IMR-90 (cell line): ENCODE data around the gene KRTAP3-2. TPM values are rescaled to one million over a fixed set of nuclear protein-coding genes. Genes with fewer than 3 reads are reported as not detected.

Source experiments
- ATAC-seq: fragments of 200-7000 bp; cut with Tn5 transposase; 2 replicates; pipeline ENCODE4 v1.9.1; 2020; ENCODE audit warnings: low read depth, mild to moderate bottlenecking, moderate library complexity
- BruUV-seq: library from RNA; stranded (reverse); fragments of 400-500 nt; replicated peaks from 2 replicates; lab custom pipeline; 2021; lab: Mats Ljungman, UMichigan
- CTCF ChIA-PET: fragments of 300-600 bp; formaldehyde crosslinking; extraction: SDS; loops from one replicate; lab custom pipeline; 2021; ENCODE audit warnings: antibody characterized with exemption; lab: Yijun Ruan, JAX
- POLR2A ChIA-PET: fragments of 300-600 bp; sonication (Branson Sonifier 250); formaldehyde crosslinking; loops from one replicate; lab custom pipeline; 2022; ENCODE audit warnings: antibody characterized with exemption; ENCODE audit not compliant: unreplicated experiment; lab: Charles Lee
- DNase-seq: peaks from one replicate; pipeline ENCODE4 v3.0.0; 2013
- H2AFZ ChIP-seq: replicated peaks from 2 replicates; pipeline ENCODE3; 2013; ENCODE audit warnings: low read length, mild to moderate bottlenecking; ENCODE audit not compliant: poor library complexity
- H2AK5ac ChIP-seq: 2 replicates; pipeline ENCODE4 v1.6.1; 2013; ENCODE audit warnings: low read depth, low read length, inconsistent platforms
- H2AK9ac ChIP-seq: replicated peaks from 2 replicates; pipeline ENCODE3; 2013; ENCODE audit warnings: mild to moderate bottlenecking, low read depth, low read length, moderate library complexity; ENCODE audit not compliant: poor library complexity
- H2BK120ac ChIP-seq: 2 replicates; pipeline ENCODE4 v1.6.1; 2013; ENCODE audit warnings: low read depth, low read length, inconsistent platforms
- H2BK15ac ChIP-seq: 3 replicates; pipeline ENCODE4 v1.6.1; 2013; ENCODE audit warnings: low read depth, low read length, inconsistent platforms
- H2BK20ac ChIP-seq: 2 replicates; pipeline ENCODE4 v1.6.1; 2013; ENCODE audit warnings: low read depth, mild to moderate bottlenecking, inconsistent platforms, low read length, moderate library complexity
- H2BK5ac ChIP-seq: 2 replicates; pipeline ENCODE4 v1.6.1; 2013; ENCODE audit warnings: mild to moderate bottlenecking, low read depth, low read length, inconsistent platforms; ENCODE audit not compliant: poor library complexity, severe bottlenecking
- H3K14ac ChIP-seq: replicated peaks from 2 replicates; pipeline ENCODE4 v1.6.1; 2013; ENCODE audit warnings: low read depth, low read length, inconsistent platforms
- H3K18ac ChIP-seq: 2 replicates; pipeline ENCODE4 v1.6.1; 2013; ENCODE audit warnings: low read depth, low read length, control low read depth
- H3K23ac ChIP-seq: 2 replicates; pipeline ENCODE4 v1.6.1; 2013; ENCODE audit warnings: low read depth, low read length, inconsistent platforms
- H3K27ac ChIP-seq: 2 replicates; pipeline ENCODE4 v1.5.1; 2013; ENCODE audit warnings: mild to moderate bottlenecking, control low read depth, low read length; ENCODE audit not compliant: insufficient read depth
- H3K27me3 ChIP-seq: 2 replicates; pipeline ENCODE4 v1.6.1; 2013; ENCODE audit warnings: low read length; ENCODE audit not compliant: control insufficient read depth, insufficient read depth
- H3K36me3 ChIP-seq: 2 replicates; pipeline ENCODE4 v1.6.1; 2013; ENCODE audit warnings: low read length, mixed read lengths; ENCODE audit not compliant: control insufficient read depth, insufficient read depth
- H3K4ac ChIP-seq: 2 replicates; pipeline ENCODE4 v1.6.1; 2013; ENCODE audit warnings: low read depth, low read length, inconsistent platforms
- H3K4me1 ChIP-seq: 2 replicates; pipeline ENCODE4 v1.6.1; 2013; ENCODE audit warnings: low read length, mixed read lengths; ENCODE audit not compliant: control insufficient read depth, insufficient read depth
- H3K4me2 ChIP-seq: 2 replicates; pipeline ENCODE4 v1.6.1; 2013; ENCODE audit warnings: low read depth, mild to moderate bottlenecking, control low read depth, low read length, moderate library complexity
- H3K4me3 ChIP-seq: 2 replicates; pipeline ENCODE4 v1.5.1; 2013; ENCODE audit warnings: low read depth, mild to moderate bottlenecking, control low read depth, low read length, moderate library complexity; ENCODE audit not compliant: insufficient read depth
- H3K56ac ChIP-seq: 2 replicates; pipeline ENCODE4 v1.6.1; 2013; ENCODE audit warnings: low read length, inconsistent platforms; ENCODE audit not compliant: insufficient read depth; ENCODE audit errors: extremely low read depth
- H3K79me1 ChIP-seq, 2 experiments: 2 replicates each; pipeline ENCODE4 v1.6.1; 2013; ENCODE audit warnings: low read length in 2 of 2, inconsistent platforms in 1 of 2, low read depth in 1 of 2
- H3K9ac ChIP-seq: 2 replicates; pipeline ENCODE4 v1.6.1; 2013; ENCODE audit warnings: low read depth, low read length, control low read depth
- H3K9me1 ChIP-seq: 2 replicates; pipeline ENCODE4 v1.6.1; 2013; ENCODE audit warnings: low read length, inconsistent platforms; ENCODE audit not compliant: insufficient read depth
- H3K9me3 ChIP-seq: 2 replicates; pipeline ENCODE4 v1.6.1; 2013; ENCODE audit warnings: low read length; ENCODE audit not compliant: control insufficient read depth, insufficient read depth
- H4K20me1 ChIP-seq: 2 replicates; pipeline ENCODE4 v1.6.1; 2013; ENCODE audit warnings: low read length, inconsistent platforms; ENCODE audit not compliant: insufficient read depth
- H4K5ac ChIP-seq: 2 replicates; pipeline ENCODE4 v1.6.1; 2013; ENCODE audit warnings: mild to moderate bottlenecking, low read depth, low read length, control low read depth
- H4K8ac ChIP-seq, 2 experiments: 2 replicates each; pipeline ENCODE4 v1.6.1; 2013; ENCODE audit warnings: low read depth in 2 of 2, low read length in 2 of 2, control low read depth in 1 of 2, inconsistent platforms in 1 of 2
- H4K91ac ChIP-seq: 2 replicates; pipeline ENCODE4 v1.6.1; 2013; ENCODE audit warnings: low read depth, low read length, inconsistent platforms; ENCODE audit not compliant: insufficient read depth
- BHLHE40 ChIP-seq: fragments of 150-350 bp; IDR thresholded peaks from 2 replicates; pipeline ENCODE4 v1.6.1; 2016; ENCODE audit warnings: mild to moderate bottlenecking, low read depth, low read length
- CEBPB ChIP-seq: IDR thresholded peaks from 2 replicates; pipeline ENCODE4 v1.6.1; 2012; ENCODE audit warnings: low read depth, low read length, improper control_type of control experiment
- CHD1 ChIP-seq: IDR thresholded peaks from 2 replicates; pipeline ENCODE4 v1.6.1; 2012; ENCODE audit warnings: low read depth, low read length, improper control_type of control experiment
- FOS ChIP-seq: fragments of 150-350 bp; IDR thresholded peaks from 2 replicates; pipeline ENCODE4 v1.6.1; 2016; ENCODE audit warnings: low read depth, low read length
- MAFK ChIP-seq: IDR thresholded peaks from 2 replicates; pipeline ENCODE4 v1.6.1; 2012; ENCODE audit warnings: low read depth, low read length, improper control_type of control experiment
- MAZ ChIP-seq: IDR thresholded peaks from 2 replicates; pipeline ENCODE4 v1.6.1; 2012; ENCODE audit warnings: low read depth, mild to moderate bottlenecking, low read length, improper control_type of control experiment, moderate library complexity, borderline replicate concordance
- POLR2A ChIP-seq: IDR thresholded peaks from 2 replicates; pipeline ENCODE4 v1.6.1; 2012; ENCODE audit warnings: mild to moderate bottlenecking, low read depth, low read length
- RAD21 ChIP-seq: IDR thresholded peaks from 2 replicates; pipeline ENCODE4 v1.6.1; 2012; ENCODE audit warnings: low read length, improper control_type of control experiment
- RCOR1 ChIP-seq: IDR thresholded peaks from 2 replicates; pipeline ENCODE4 v1.6.1; 2012; ENCODE audit warnings: mild to moderate bottlenecking, low read length, improper control_type of control experiment; ENCODE audit not compliant: insufficient replicate concordance
- WGBS, 2 experiments: methylation state at CpG; one replicate each; pipeline versions ENCODE4 v1.1.5 to v1.1.7; 2013; ENCODE audit warnings: missing lambda C conversion rate in 2 of 2; ENCODE audit not compliant: insufficient read length in 1 of 2; ENCODE audit errors: extremely low coverage in 2 of 2; 5-methylcytosine and 5-hydroxymethylcytosine counted together
- dilution Hi-C: fragments of 300-500 bp; cut with HindIII; formaldehyde crosslinking; loops from one replicate; pipeline ENCODE4 v1.14.3; 2018; ENCODE audit warnings: low sequenced_read_pairs; ENCODE audit not compliant: unreplicated experiment
- in situ Hi-C: fragments of 300-500 bp; cut with MboI; formaldehyde crosslinking; loops from 3 replicates; pipeline ENCODE4 v1.14.3; 2019; ENCODE audit warnings: low sequenced_read_pairs, inconsistent platforms, mixed read lengths
- intact Hi-C: fragments of 100-400 bp; cut with micrococcal nuclease; formaldehyde crosslinking; loops from 2 replicates; pipeline ENCODE4 v1.10.0; 2022
- polyA plus RNA-seq, 3 experiments: library from polyadenylated mRNA; depleted of rRNA; stranded (reverse); fragments of >200 nt; gene quantifications; 2 replicates each; pipeline ENCODE4 v1.2.3, GENCODE V29; 2012; ENCODE audit warnings: low replicate concordance in 1 of 3
- total RNA-seq: library from RNA; depleted of rRNA; stranded (reverse); fragments of >200 nt; gene quantifications from 2 replicates; pipeline ENCODE4 v1.2.3, GENCODE V29; 2012
- TF ChIP-seq, protein P1 (sequence below): fragments of 150-350 bp; IDR thresholded peaks from 2 replicates; pipeline ENCODE4 v1.6.1; 2017; ENCODE audit warnings: mild to moderate bottlenecking, antibody characterized with exemption, low read length, low read depth

The KRTAP3-2 gene
- total and polyA plus RNA-seq, 2 of the 4 experiments (the other 2 are of a cell fraction) = not detected

DNA sequence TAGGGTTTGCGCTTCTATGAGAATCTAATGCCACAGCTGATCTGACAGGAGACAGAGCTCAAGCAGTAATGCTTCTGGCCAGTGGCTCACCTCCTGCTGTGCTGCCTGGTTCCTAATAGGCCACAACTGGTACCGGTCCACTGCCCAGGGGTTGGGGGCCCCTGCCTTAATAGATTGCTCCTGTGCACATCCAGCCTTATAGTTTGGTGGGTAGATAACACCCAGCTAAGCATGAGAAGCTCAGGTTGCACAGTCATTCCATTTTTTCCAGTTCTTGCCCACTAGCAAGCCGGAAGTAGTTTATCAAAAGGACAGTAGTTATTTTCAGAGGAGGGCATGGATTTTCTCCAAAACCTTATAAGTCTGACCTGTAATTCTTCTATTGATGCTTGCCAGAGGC lies 19.7 kb upstream of the KRTAP3-2 start:
- Histone ChIP-seq H3K4me2 (no peak overlapping the region), H2AK5ac (no peak overlapping the region), H2BK15ac (no peak overlapping the region), H3K9me1 (no peaks in the 10 kb centered on the region), H3K4ac (no peak overlapping the region), H4K91ac (no peak overlapping the region), H3K14ac (no peak overlapping the region), H3K9ac (no peak overlapping the region), H3K56ac (no peak overlapping the region), H3K4me1 (no peaks in the 10 kb centered on the region), H3K18ac (no peak overlapping the region), H3K4me3 (no peak overlapping the region), H2BK5ac (no peak overlapping the region), H2AK9ac (no peak overlapping the region), H2BK120ac (no peak overlapping the region), H3K23ac (no peak overlapping the region), H2BK20ac (no peak overlapping the region), H3K36me3 (no peaks in the 10 kb centered on the region), H3K79me1 (no peaks in the 10 kb centered on the region), H3K9me3 (no peaks in the 10 kb centered on the region; the same call in 1 of the 2 replicates), H3K27me3 (no peaks in the 10 kb centered on the region; the same call in 1 of the 2 replicates), H2AFZ (no peak overlapping the region), H4K8ac (no peak overlapping the region), H4K5ac (no peak overlapping the region), H4K20me1 (no peaks in the 10 kb centered on the region), H3K27ac (no peak overlapping the region)
- intact Hi-C loops (no loop called here), dilution Hi-C loops (no loop called here), in situ Hi-C loops (no loop called here)
- no peak for TF ChIP-seq MAFK
- no peak for TF ChIP-seq RCOR1
- no peak for TF ChIP-seq CHD1
- TF ChIP-seq BHLHE40 = no peak
- TF ChIP-seq, protein P1, sequence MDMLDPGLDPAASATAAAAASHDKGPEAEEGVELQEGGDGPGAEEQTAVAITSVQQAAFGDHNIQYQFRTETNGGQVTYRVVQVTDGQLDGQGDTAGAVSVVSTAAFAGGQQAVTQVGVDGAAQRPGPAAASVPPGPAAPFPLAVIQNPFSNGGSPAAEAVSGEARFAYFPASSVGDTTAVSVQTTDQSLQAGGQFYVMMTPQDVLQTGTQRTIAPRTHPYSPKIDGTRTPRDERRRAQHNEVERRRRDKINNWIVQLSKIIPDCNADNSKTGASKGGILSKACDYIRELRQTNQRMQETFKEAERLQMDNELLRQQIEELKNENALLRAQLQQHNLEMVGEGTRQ = no peak
- TF ChIP-seq MAZ = no peak
- no peak for TF ChIP-seq RAD21
- TF ChIP-seq FOS = no peak
- no peak for TF ChIP-seq POLR2A
- TF ChIP-seq CEBPB = no peak
- DNase-seq (no peak), ATAC-seq (no peak)
- ChIA-PET CTCF (no interaction called here), POLR2A (no interaction called here)
- no CpG with 5 or more reads among the region's 3 CpGs for WGBS, 2 experiments
- BruUV-seq = no TSS peak
